ENCODE data around the gene GREB1.

DNA sequence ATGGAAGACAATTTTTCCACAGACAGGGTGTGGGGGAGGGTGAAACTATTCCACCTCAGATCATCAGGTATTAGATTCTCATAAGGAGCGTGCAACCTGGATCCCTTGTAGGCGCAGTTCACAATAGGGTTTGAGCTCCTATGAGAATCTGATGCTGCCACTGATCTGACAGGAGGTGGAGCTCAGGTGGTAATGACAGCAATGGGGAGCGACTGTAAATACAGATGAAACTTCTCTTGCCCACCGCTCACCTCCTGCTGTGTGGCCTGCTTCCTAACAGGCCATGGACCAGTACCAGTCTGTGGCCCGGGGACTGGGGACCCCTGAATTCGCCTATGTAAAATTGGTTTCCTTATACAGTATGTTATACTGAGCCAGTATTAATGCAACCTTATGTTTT is 40.6 kb upstream of the GREB1 start:
- TF ChIP-seq, protein P1, sequence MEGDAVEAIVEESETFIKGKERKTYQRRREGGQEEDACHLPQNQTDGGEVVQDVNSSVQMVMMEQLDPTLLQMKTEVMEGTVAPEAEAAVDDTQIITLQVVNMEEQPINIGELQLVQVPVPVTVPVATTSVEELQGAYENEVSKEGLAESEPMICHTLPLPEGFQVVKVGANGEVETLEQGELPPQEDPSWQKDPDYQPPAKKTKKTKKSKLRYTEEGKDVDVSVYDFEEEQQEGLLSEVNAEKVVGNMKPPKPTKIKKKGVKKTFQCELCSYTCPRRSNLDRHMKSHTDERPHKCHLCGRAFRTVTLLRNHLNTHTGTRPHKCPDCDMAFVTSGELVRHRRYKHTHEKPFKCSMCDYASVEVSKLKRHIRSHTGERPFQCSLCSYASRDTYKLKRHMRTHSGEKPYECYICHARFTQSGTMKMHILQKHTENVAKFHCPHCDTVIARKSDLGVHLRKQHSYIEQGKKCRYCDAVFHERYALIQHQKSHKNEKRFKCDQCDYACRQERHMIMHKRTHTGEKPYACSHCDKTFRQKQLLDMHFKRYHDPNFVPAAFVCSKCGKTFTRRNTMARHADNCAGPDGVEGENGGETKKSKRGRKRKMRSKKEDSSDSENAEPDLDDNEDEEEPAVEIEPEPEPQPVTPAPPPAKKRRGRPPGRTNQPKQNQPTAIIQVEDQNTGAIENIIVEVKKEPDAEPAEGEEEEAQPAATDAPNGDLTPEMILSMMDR (IDR thresholded peaks at IDR 0.05) = no peak
- no peak for TF ChIP-seq EZH2 (IDR thresholded peaks at IDR 0.05; ENCODE audit: borderline replicate concordance, insufficient read depth, low read depth, low read length, poor library complexity, severe bottlenecking)

Data from B cell (primary cell).